NCI-H1930 (cell line): ENCODE results near the gene SPATA13.
"Not testable (repeated sequence)": the region's sequence is repeated elsewhere in the genome, so short reads cannot be mapped to it uniquely, and the experiment has no call there.

Experiments
- DNase-seq, 2 experiments: peaks; one replicate each; lab custom pipeline; 2025; lab: John Stamatoyannopoulos, UW

SPATA13 gene

GRCh38 chr13:24279327-24280110, 119.0 kb downstream of the SPATA13 start:
- no peak for DNase-seq

- DNase-seq, result no peak
These were observed 120.2 kb downstream of the SPATA13 start for GRCh38 chr13:24280720-24281119.

GRCh38 chr13:24281188-24282008, 120.9 kb downstream of the SPATA13 start:
- no peak for DNase-seq

GRCh38 chr13:24282256-24282655, 121.7 kb downstream of the SPATA13 start:
- no peak for DNase-seq

GRCh38 chr13:24284889-24285565, 124.5 kb downstream of the SPATA13 start:
- DNase-seq, result no peak

GRCh38 chr13:24286624-24287023, 126.1 kb downstream of the SPATA13 start:
- DNase-seq, result no peak

GRCh38 chr13:24287748-24288287, 127.3 kb downstream of the SPATA13 start:
- no peak for DNase-seq

GRCh38 chr13:24288870-24289269, 128.3 kb downstream of the SPATA13 start:
- DNase-seq, result no peak

- no peak for DNase-seq
These were observed 129.9 kb downstream of the SPATA13 start for GRCh38 chr13:24290280-24290932.

GRCh38 chr13:24292481-24292880, 132.0 kb downstream of the SPATA13 start:
- no peak for DNase-seq

- no peak for DNase-seq
These were observed 133.2 kb downstream of the SPATA13 start for GRCh38 chr13:24293746-24294145.

GRCh38 chr13:24299488-24300114, 139.1 kb downstream of the SPATA13 start:
- no peak for DNase-seq

GRCh38 chr13:24301434-24301833, 140.9 kb downstream of the SPATA13 start:
- no peak for DNase-seq

- DNase-seq, result no peak
These were observed 141.4 kb downstream of the SPATA13 start for GRCh38 chr13:24301911-24302310.

GRCh38 chr13:24304620-24305019, 144.1 kb downstream of the SPATA13 start:
- no peak for DNase-seq

GRCh38 chr13:24306632-24307031, 146.1 kb downstream of the SPATA13 start:
- no peak for DNase-seq

GRCh38 chr13:24307211-24308067, 146.9 kb downstream of the SPATA13 start:
- no peak for DNase-seq

GRCh38 chr13:24308068-24308445, 147.5 kb downstream of the SPATA13 start:
- no peak for DNase-seq

GRCh38 chr13:24308488-24309020, 148.0 kb downstream of the SPATA13 start:
- no peak for DNase-seq

- not testable (repeated sequence) for DNase-seq
These were observed 148.8 kb downstream of the SPATA13 start, which contains the start of gene C1QTNF9 for GRCh38 chr13:24309300-24309699. Gene C1QTNF9, plus strand, starts transcription at chr13:24309580. Its CDS starts 6,424 bp downstream, at chr13:24316004.
